ENCODE measurements around the gene FKBP4. TPM values are rescaled to one million over a fixed set of nuclear protein-coding genes. Genes with fewer than 3 reads are reported as not detected.

The FKBP4 gene
- total and polyA plus RNA-seq, 2 of the 13 experiments (the other 11 are each of a cell fraction or from before 2014, with no cell fraction given), result 25.7 to 66.1 TPM

DNA sequence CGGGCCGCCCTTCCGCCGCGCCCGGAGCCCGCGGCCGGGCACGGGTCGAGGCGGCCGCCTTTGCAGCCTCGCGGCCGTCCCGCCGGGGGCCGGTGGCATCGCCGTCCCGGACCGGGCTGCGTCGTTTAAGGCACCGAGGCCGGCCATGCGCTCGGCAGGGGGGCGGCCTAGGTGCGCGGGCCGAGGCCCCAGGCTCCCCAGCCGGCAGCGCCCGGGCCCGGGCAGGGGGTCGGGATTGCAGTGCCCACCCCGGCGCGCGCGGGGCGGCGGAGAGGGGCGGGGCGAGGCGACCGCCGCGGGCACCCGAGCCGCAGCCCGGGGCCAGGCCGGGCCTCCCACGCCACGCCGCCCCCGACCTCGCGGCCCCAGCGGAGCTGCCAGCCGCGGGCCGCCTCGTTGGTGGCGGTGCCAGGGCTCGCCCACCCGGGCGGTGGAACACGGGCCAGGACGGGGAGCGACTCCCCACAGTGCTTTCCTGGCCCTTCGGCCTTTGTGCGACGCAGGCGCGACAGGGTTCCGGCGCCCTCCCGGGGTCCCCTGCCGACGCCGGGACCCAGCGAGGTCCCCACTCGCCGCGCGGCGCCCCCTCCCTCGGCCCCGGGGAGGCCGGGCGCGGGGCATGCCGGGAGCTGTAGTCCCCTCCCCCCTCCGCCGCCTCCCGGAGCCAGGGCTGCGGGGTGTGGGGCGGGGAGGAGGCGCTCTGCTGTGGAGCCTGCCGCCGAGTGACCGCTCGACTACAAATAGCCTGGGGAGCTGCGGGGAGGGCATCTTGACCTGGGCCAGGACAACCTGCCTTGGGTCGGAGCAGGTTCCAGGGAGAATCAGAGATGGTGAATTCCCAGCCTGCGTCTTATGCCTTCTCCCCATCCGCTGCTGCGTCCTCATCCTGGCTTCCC is 769 bp downstream of the FKBP4 start (continued):
- TF ChIP-seq AGO1 (IDR thresholded peaks at IDR 0.05; ENCODE audit: low read depth, low read length, poor library complexity, severe bottlenecking), result peak; percentile 64
- TF ChIP-seq ZNF225 (CRISPR knock-in tag; IDR thresholded peaks at IDR 0.05), result no peak
- no peak for TF ChIP-seq SALL1 (CRISPR knock-in tag; IDR thresholded peaks at IDR 0.05)
- TF ChIP-seq ZNF746 (CRISPR knock-in tag; IDR thresholded peaks at IDR 0.05), result no peak
- TF ChIP-seq JDP2 (CRISPR knock-in tag; IDR thresholded peaks at IDR 0.05; ENCODE audit: borderline replicate concordance), result no peak
- TF ChIP-seq PAWR (CRISPR knock-in tag; IDR thresholded peaks at IDR 0.05; ENCODE audit: borderline replicate concordance), result no peak
- peak; percentile 41 for TF ChIP-seq ASH2L (IDR thresholded peaks at IDR 0.05; ENCODE audit: insufficient read length, low read depth, low read length)
- TF ChIP-seq TBX3 (IDR thresholded peaks at IDR 0.05; ENCODE audit: borderline replicate concordance), result no peak
- no peak for TF ChIP-seq RFX1 (IDR thresholded peaks at IDR 0.05)
- peak; percentile 43; the same call in 1 of the 2 replicates for TF ChIP-seq MXD4 (CRISPR knock-in tag; IDR thresholded peaks at IDR 0.05)
- TF ChIP-seq ISX (CRISPR knock-in tag; conservative IDR thresholded peaks at IDR 0.05), result no peak
- peak; percentile 61; the same call in 1 of the 2 replicates for TF ChIP-seq ZFP82 (CRISPR knock-in tag; IDR thresholded peaks at IDR 0.05; ENCODE audit: borderline replicate concordance)
- no peak for TF ChIP-seq KLF15 (CRISPR knock-in tag; IDR thresholded peaks at IDR 0.05; ENCODE audit: borderline replicate concordance)
- TF ChIP-seq MIXL1 (CRISPR knock-in tag; IDR thresholded peaks at IDR 0.05), result no peak
- TF ChIP-seq HNRNPK (IDR thresholded peaks at IDR 0.05; ENCODE audit: low read depth, low read length, poor library complexity, severe bottlenecking), result peak; percentile 28
- TF ChIP-seq ZZZ3 (CRISPR knock-in tag; IDR thresholded peaks at IDR 0.05; ENCODE audit: borderline replicate concordance), result no peak
- no peak for TF ChIP-seq ZNF138 (CRISPR knock-in tag; IDR thresholded peaks at IDR 0.05; ENCODE audit: low read depth)
- no peak for TF ChIP-seq ELF4 (CRISPR knock-in tag; IDR thresholded peaks at IDR 0.05; ENCODE audit: borderline replicate concordance)
- TF ChIP-seq ZNF354B (CRISPR knock-in tag; IDR thresholded peaks at IDR 0.05), result no peak
- TF ChIP-seq, protein P1, sequence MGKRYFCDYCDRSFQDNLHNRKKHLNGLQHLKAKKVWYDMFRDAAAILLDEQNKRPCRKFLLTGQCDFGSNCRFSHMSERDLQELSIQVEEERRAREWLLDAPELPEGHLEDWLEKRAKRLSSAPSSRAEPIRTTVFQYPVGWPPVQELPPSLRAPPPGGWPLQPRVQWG (CRISPR knock-in tag; IDR thresholded peaks at IDR 0.05; ENCODE audit: borderline replicate concordance, low read depth), result no peak
- 0 out of 2 replicates have a peak, but pooled peaks have one; percentile 27 for TF ChIP-seq FOXK1 (CRISPR knock-in tag; IDR thresholded peaks at IDR 0.05; ENCODE audit: borderline replicate concordance, low read depth)
- no peak for TF ChIP-seq POLR2AphosphoS2 (IDR thresholded peaks at IDR 0.05; ENCODE audit: low read depth, low read length)
- TF ChIP-seq NFYC (CRISPR knock-in tag; IDR thresholded peaks at IDR 0.05), result no peak
- no peak for TF ChIP-seq ZUFSP (CRISPR knock-in tag; IDR thresholded peaks at IDR 0.05; ENCODE audit: borderline replicate concordance)
- TF ChIP-seq SPEN (CRISPR knock-in tag; IDR thresholded peaks at IDR 0.05; ENCODE audit: low read depth), result no peak; the same call in 1 of the 2 replicates
- TF ChIP-seq SOX6 (IDR thresholded peaks at IDR 0.05), result no peak
- no peak for TF ChIP-seq SOX6 (CRISPR knock-in tag; IDR thresholded peaks at IDR 0.05)
- no peak for TF ChIP-seq PHF21A (CRISPR knock-in tag; IDR thresholded peaks at IDR 0.05)
- peak; percentile 66 for TF ChIP-seq POLR2G (IDR thresholded peaks at IDR 0.05; ENCODE audit: low read depth, low read length)
- no peak for TF ChIP-seq ZNF615 (CRISPR knock-in tag; IDR thresholded peaks at IDR 0.05; ENCODE audit: borderline replicate concordance)
- TF ChIP-seq AHR (CRISPR knock-in tag; IDR thresholded peaks at IDR 0.05), result no peak

All from HepG2 (cell line).